Amniotic stem cell (primary cell): ENCODE results near the gene PLA2G2D.

Experiments
- DNase-seq: peaks from one replicate; lab custom pipeline; 2025; lab: John Stamatoyannopoulos, UW

Gene PLA2G2D

GRCh38 chr1:20114021-20114648, 5.2 kb downstream of the PLA2G2D start:
- no peak for DNase-seq

GRCh38 chr1:20112279-20113000, 6.9 kb downstream of the PLA2G2D start:
- DNase-seq = no peak

- no peak for DNase-seq
These were observed 7.9 kb downstream of the PLA2G2D start for GRCh38 chr1:20111452-20111851.

GRCh38 chr1:20110679-20111078, 8.7 kb downstream of the PLA2G2D start:
- no peak for DNase-seq

GRCh38 chr1:20109223-20109856, 10.0 kb downstream of the PLA2G2D start:
- DNase-seq = no peak

- DNase-seq = no peak
These were observed 10.8 kb downstream of the PLA2G2D start for GRCh38 chr1:20108366-20109123.

GRCh38 chr1:20107796-20108195, 11.5 kb downstream of the PLA2G2D start:
- no peak for DNase-seq

GRCh38 chr1:20107351-20107750, 12.0 kb downstream of the PLA2G2D start:
- no peak for DNase-seq

- DNase-seq = no peak
These were observed 13.5 kb downstream of the PLA2G2D start for GRCh38 chr1:20105856-20106255.

GRCh38 chr1:20102875-20103274, 16.5 kb downstream of the PLA2G2D start:
- no peak for DNase-seq

GRCh38 chr1:20100632-20101355, 18.5 kb downstream of the PLA2G2D start:
- DNase-seq = no peak

GRCh38 chr1:20099533-20099932, 19.8 kb downstream of the PLA2G2D start:
- DNase-seq = no peak

GRCh38 chr1:20096840-20097447, 22.4 kb downstream of the PLA2G2D start:
- no peak for DNase-seq

GRCh38 chr1:20095564-20096434, 23.5 kb downstream of the PLA2G2D start:
- no peak for DNase-seq

GRCh38 chr1:20093940-20094391, 25.4 kb downstream of the PLA2G2D start:
- DNase-seq = no peak

- no peak for DNase-seq
These were observed 26.0 kb downstream of the PLA2G2D start for GRCh38 chr1:20093303-20093702.

GRCh38 chr1:20090641-20091040, 28.7 kb downstream of the PLA2G2D start:
- DNase-seq = no peak

GRCh38 chr1:20090119-20090518, 29.2 kb downstream of the PLA2G2D start:
- DNase-seq = no peak

GRCh38 chr1:20089328-20090077, 29.8 kb downstream of the PLA2G2D start:
- DNase-seq = no peak

GRCh38 chr1:20087668-20088067, 31.7 kb downstream of the PLA2G2D start:
- DNase-seq = no peak
